Liver (tissue), 9 donors: ENCODE data around the gene GADD45GIP1. TPM values are rescaled to one million over a fixed set of nuclear protein-coding genes. Genes with fewer than 3 reads are reported as not detected.
A peak's percentile ranks its signal among the peaks of the same experiment; 100 is the strongest.

Experiments used
- DNase-seq: peaks from one replicate; pipeline ENCODE4 v3.0.0-alpha.2; 2017; ENCODE audit warnings: low spot score
- H3K27ac ChIP-seq, 2 donors: one replicate each; pipeline ENCODE4 v1.7.0; 2013; ENCODE audit warnings: inconsistent platforms in 2 of 2, low read length in 2 of 2, control low read depth in 1 of 2, low read depth in 1 of 2, mild to moderate bottlenecking in 1 of 2
- H3K27me3 ChIP-seq, 4 donors: one replicate each; pipeline versions ENCODE4 v1.6.1 to v1.7.0; 2013; ENCODE audit warnings: low read length in 3 of 4, inconsistent platforms in 1 of 4, mild to moderate bottlenecking in 1 of 4, moderate library complexity in 1 of 4; ENCODE audit not compliant: control insufficient read depth in 4 of 4, insufficient read depth in 4 of 4
- H3K36me3 ChIP-seq, 4 donors: one replicate each; pipeline versions ENCODE4 v1.6.1 to v1.7.0; 2013; ENCODE audit warnings: low read length in 3 of 4, mild to moderate bottlenecking in 3 of 4, low read depth in 1 of 4, moderate library complexity in 1 of 4; ENCODE audit not compliant: control insufficient read depth in 4 of 4, insufficient read depth in 3 of 4
- H3K4me1 ChIP-seq, 4 donors: one replicate each; pipeline versions ENCODE4 v1.6.1 to v1.7.0; 2013; ENCODE audit warnings: low read length in 3 of 4, mild to moderate bottlenecking in 3 of 4, moderate library complexity in 1 of 4; ENCODE audit not compliant: control insufficient read depth in 4 of 4, insufficient read depth in 4 of 4
- H3K4me3 ChIP-seq, 3 donors: one replicate each; pipeline versions ENCODE4 v1.6.1 to v1.7.0; 2013; ENCODE audit warnings: low read length in 3 of 3, control low read depth in 1 of 3, low read depth in 1 of 3, mild to moderate bottlenecking in 1 of 3
- H3K9ac ChIP-seq, 2 donors: one replicate each; pipeline ENCODE4 v1.7.0; 2013; ENCODE audit warnings: low read length in 2 of 2, mild to moderate bottlenecking in 2 of 2, moderate library complexity in 2 of 2, control low read depth in 1 of 2, low read depth in 1 of 2
- H3K9me3 ChIP-seq, 4 donors: one replicate each; pipeline versions ENCODE4 v1.6.1 to v1.7.0; 2013; ENCODE audit warnings: low read length in 3 of 4; ENCODE audit not compliant: control insufficient read depth in 4 of 4
- EGR1 ChIP-seq, 2 donors: IDR thresholded peaks; 2 replicates each; pipeline ENCODE4 v1.6.1; 2016 to 2018; ENCODE audit warnings: antibody characterized with exemption in 2 of 2, low read depth in 2 of 2
- FOXA1 ChIP-seq: IDR thresholded peaks from 2 replicates; pipeline ENCODE4 v1.6.1; 2016; ENCODE audit warnings: antibody characterized with exemption
- FOXA2 ChIP-seq: IDR thresholded peaks from 2 replicates; pipeline ENCODE4 v1.6.1; 2016; ENCODE audit warnings: antibody characterized with exemption
- GABPA ChIP-seq, 2 donors: IDR thresholded peaks in 1 of 2; conservative IDR thresholded peaks in 1 of 2; 2 replicates each; pipeline ENCODE4 v1.6.1; 2016; ENCODE audit warnings: antibody characterized with exemption in 2 of 2, mild to moderate bottlenecking in 1 of 2, moderate library complexity in 1 of 2
- HNF4A ChIP-seq, 2 donors: conservative IDR thresholded peaks; 2 replicates each; pipeline ENCODE4 v1.6.1; 2016; ENCODE audit warnings: antibody characterized with exemption in 2 of 2, mild to moderate bottlenecking in 2 of 2
- HNF4G ChIP-seq: IDR thresholded peaks from 2 replicates; pipeline ENCODE4 v1.6.1; 2016; ENCODE audit warnings: antibody characterized with exemption
- JUND ChIP-seq, 2 donors: IDR thresholded peaks; 2 replicates each; pipeline ENCODE4 v1.6.1; 2016; ENCODE audit warnings: antibody characterized with exemption in 2 of 2
- NR2F2 ChIP-seq: IDR thresholded peaks from 2 replicates; pipeline ENCODE4 v1.6.1; 2016; ENCODE audit warnings: antibody characterized with exemption
- RAD21 ChIP-seq, 2 donors: IDR thresholded peaks; 2 replicates each; pipeline ENCODE4 v1.6.1; 2016; ENCODE audit warnings: antibody characterized with exemption in 2 of 2, mild to moderate bottlenecking in 2 of 2
- RXRA ChIP-seq, 2 donors: IDR thresholded peaks; 2 replicates each; pipeline ENCODE4 v1.6.1; 2017 to 2018; ENCODE audit warnings: antibody characterized with exemption in 2 of 2, mild to moderate bottlenecking in 1 of 2
- SP1 ChIP-seq: IDR thresholded peaks from 2 replicates; pipeline ENCODE4 v1.6.1; 2018; ENCODE audit warnings: antibody characterized with exemption, mild to moderate bottlenecking
- TAF1 ChIP-seq: conservative IDR thresholded peaks from 2 replicates; pipeline ENCODE4 v1.6.1; 2016; ENCODE audit warnings: antibody characterized with exemption, mild to moderate bottlenecking
- YY1 ChIP-seq: IDR thresholded peaks from 2 replicates; pipeline ENCODE4 v1.6.1; 2016; ENCODE audit warnings: antibody characterized with exemption, mild to moderate bottlenecking
- WGBS: extraction: QIAGEN DNeasy Blood & Tissue Kit; methylation state at CpG from one replicate; pipeline ENCODE4 v1.1.7; 2013; 5-methylcytosine and 5-hydroxymethylcytosine counted together
- polyA plus RNA-seq, 2 donors: library from polyadenylated mRNA; stranded (reverse) in 1 of 2; unstranded in 1 of 2; fragments of 200-250 nt in 1 of 2; fragments of >200 nt in 1 of 2; fragmentation: Nextera tagmentation in 1 of 2; extraction: Ambion mirVana in 1 of 2; gene quantifications; one replicate each; pipeline versions ENCODE4 v1.2.1 to v1.2.3, GENCODE V29; 2013 to 2015
- total RNA-seq, 2 donors: library from RNA; depleted of rRNA; stranded (reverse); fragments of >200 nt; gene quantifications; one replicate each; pipeline ENCODE4 v1.2.3, GENCODE V29; 2014
- TF ChIP-seq, protein P1 (sequence below): IDR thresholded peaks from 2 replicates; pipeline ENCODE4 v1.6.1; 2016; ENCODE audit warnings: antibody characterized with exemption, mild to moderate bottlenecking
- TF ChIP-seq, protein P2 (sequence below): IDR thresholded peaks from 2 replicates; pipeline ENCODE4 v1.6.1; 2016; ENCODE audit warnings: antibody characterized with exemption
- TF ChIP-seq, protein P3 (sequence below): fragments of 150-350 bp; IDR thresholded peaks from 2 replicates; pipeline ENCODE4 v1.5.1; 2017; ENCODE audit warnings: improper control_type of control experiment, low read depth, low read length; ENCODE audit not compliant: missing input control
- TF ChIP-seq, protein P4 (sequence below): IDR thresholded peaks from 2 replicates; pipeline ENCODE4 v1.6.1; 2016; ENCODE audit warnings: antibody characterized with exemption
- TF ChIP-seq, protein P5 (sequence below): IDR thresholded peaks from 2 replicates; pipeline ENCODE4 v1.6.1; 2016; ENCODE audit warnings: antibody characterized with exemption
- donor health status: healthy.
- donor health status: healthy.
- donor health status: healthy.
- donor health status: healthy.
- donor health status: healthy.

GADD45GIP1 gene
- total and polyA plus RNA-seq, 4 donors: 8.4 to 54.2 (median 22.9) TPM

DNA sequence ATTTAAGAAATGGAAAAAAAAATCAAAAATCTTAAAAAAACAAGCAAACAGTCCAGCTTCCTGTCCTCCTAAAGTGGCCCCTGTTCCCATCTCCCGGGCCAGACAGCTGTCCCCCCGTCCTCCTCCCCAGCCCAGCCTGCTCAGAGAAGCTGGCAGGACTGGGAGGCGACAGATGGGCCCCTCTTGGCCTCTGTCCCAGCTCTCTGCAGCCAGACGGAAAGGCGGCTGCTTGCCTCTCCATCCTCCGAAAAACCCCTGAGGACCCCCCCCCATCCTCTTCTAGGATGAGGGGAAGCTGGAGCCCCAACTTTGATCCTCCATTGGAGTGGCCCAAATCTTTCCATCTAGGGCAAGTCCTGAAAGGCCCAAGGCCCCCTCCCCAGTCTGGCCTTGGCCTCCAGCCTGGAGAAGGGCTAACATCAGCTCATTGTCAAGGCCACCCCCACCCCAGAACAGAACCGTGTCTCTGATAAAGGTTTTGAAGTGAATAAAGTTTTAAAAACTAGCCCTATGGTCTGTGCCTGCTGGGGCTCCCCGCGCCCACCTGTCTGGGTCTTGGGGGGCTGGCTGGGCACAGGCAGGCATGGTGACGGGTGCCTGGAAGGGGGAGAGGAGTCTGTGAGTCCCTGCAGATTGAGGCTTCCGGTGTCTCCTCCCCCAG, 3.8 kb downstream of the GADD45GIP1 start:
- TF ChIP-seq RAD21 (IDR thresholded peaks at IDR 0.05) (no peak), EGR1 (IDR thresholded peaks at IDR 0.05; ENCODE audit: low read depth in 2 of 2) (no peak), RXRA (IDR thresholded peaks at IDR 0.05) (no peak), JUND (IDR thresholded peaks at IDR 0.05) (no peak), HNF4A (conservative IDR thresholded peaks at IDR 0.05) (no peak)
- TF ChIP-seq, protein P1, sequence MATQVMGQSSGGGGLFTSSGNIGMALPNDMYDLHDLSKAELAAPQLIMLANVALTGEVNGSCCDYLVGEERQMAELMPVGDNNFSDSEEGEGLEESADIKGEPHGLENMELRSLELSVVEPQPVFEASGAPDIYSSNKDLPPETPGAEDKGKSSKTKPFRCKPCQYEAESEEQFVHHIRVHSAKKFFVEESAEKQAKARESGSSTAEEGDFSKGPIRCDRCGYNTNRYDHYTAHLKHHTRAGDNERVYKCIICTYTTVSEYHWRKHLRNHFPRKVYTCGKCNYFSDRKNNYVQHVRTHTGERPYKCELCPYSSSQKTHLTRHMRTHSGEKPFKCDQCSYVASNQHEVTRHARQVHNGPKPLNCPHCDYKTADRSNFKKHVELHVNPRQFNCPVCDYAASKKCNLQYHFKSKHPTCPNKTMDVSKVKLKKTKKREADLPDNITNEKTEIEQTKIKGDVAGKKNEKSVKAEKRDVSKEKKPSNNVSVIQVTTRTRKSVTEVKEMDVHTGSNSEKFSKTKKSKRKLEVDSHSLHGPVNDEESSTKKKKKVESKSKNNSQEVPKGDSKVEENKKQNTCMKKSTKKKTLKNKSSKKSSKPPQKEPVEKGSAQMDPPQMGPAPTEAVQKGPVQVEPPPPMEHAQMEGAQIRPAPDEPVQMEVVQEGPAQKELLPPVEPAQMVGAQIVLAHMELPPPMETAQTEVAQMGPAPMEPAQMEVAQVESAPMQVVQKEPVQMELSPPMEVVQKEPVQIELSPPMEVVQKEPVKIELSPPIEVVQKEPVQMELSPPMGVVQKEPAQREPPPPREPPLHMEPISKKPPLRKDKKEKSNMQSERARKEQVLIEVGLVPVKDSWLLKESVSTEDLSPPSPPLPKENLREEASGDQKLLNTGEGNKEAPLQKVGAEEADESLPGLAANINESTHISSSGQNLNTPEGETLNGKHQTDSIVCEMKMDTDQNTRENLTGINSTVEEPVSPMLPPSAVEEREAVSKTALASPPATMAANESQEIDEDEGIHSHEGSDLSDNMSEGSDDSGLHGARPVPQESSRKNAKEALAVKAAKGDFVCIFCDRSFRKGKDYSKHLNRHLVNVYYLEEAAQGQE: no peak
- no peak for DNase-seq
- H3K27me3 ChIP-seq: no peaks in the 10 kb centered on the region
- H3K4me3 ChIP-seq: no peak overlapping the region
- peak overlapping the region; percentile 20 to 43 for H3K27ac ChIP-seq
- WGBS: 73% methylated on average over 11 of the region's 11 CpGs
- no peaks in the 10 kb centered on the region for H3K9me3 ChIP-seq
- no peak overlapping the region for H3K9ac ChIP-seq
- peaks cover 18 to 41% (median 23%) of the 10 kb centered on the region in 4 donors for H3K36me3 ChIP-seq
- peaks cover 5 to 18% (median 14%) of the 10 kb centered on the region in 4 donors for H3K4me1 ChIP-seq

DNA sequence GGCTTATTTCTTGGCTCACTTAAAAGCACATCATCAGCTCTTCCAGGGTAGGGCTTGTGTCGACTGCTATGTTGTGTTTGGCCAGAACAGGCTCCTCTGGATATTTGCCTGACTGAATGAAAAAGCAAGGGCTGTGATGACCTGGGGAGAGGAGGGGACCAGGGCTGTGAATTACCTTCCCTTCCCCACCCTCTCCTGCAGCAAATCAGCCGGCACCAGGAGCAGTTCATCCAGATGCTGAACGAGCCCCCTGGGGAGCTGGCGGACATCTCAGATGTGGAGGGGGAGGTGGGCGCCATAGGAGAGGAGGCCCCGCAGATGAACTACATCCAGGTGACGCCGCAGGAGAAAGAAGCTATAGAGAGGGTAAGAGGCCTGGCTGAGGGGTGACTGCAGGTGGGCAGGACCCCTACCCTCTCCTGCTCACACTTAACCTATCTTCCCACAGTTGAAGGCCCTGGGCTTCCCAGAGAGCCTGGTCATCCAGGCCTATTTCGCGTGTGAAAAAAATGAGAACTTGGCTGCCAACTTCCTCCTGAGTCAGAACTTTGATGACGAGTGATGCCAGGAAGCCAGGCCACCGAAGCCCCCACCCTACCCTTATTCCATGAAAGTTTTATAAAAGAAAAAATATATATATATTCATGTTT, 4.4 kb downstream of the GADD45GIP1 start:
- Histone ChIP-seq H3K27ac (peak overlapping the region; percentile 28 to 56), H3K4me1 (peaks cover 5 to 19% (median 14%) of the 10 kb centered on the region in 4 donors), H3K4me3 (no peak overlapping the region), H3K9ac (no peak overlapping the region), H3K9me3 (no peaks in the 10 kb centered on the region), H3K36me3 (peaks cover 18 to 47% (median 26%) of the 10 kb centered on the region in 4 donors), H3K27me3 (no peaks in the 10 kb centered on the region)
- TF ChIP-seq, protein P2, sequence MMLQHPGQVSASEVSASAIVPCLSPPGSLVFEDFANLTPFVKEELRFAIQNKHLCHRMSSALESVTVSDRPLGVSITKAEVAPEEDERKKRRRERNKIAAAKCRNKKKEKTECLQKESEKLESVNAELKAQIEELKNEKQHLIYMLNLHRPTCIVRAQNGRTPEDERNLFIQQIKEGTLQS: no peak
- TF ChIP-seq HNF4A (conservative IDR thresholded peaks at IDR 0.05): no peak
- no peak for TF ChIP-seq YY1
- TF ChIP-seq FOXA1: no peak
- no peak for TF ChIP-seq GABPA (IDR thresholded peaks at IDR 0.05 in 1 of 2, conservative IDR thresholded peaks at IDR 0.05 in 1 of 2)
- no peak for TF ChIP-seq RXRA (IDR thresholded peaks at IDR 0.05)
- no peak for TF ChIP-seq TAF1
- TF ChIP-seq, protein P3, sequence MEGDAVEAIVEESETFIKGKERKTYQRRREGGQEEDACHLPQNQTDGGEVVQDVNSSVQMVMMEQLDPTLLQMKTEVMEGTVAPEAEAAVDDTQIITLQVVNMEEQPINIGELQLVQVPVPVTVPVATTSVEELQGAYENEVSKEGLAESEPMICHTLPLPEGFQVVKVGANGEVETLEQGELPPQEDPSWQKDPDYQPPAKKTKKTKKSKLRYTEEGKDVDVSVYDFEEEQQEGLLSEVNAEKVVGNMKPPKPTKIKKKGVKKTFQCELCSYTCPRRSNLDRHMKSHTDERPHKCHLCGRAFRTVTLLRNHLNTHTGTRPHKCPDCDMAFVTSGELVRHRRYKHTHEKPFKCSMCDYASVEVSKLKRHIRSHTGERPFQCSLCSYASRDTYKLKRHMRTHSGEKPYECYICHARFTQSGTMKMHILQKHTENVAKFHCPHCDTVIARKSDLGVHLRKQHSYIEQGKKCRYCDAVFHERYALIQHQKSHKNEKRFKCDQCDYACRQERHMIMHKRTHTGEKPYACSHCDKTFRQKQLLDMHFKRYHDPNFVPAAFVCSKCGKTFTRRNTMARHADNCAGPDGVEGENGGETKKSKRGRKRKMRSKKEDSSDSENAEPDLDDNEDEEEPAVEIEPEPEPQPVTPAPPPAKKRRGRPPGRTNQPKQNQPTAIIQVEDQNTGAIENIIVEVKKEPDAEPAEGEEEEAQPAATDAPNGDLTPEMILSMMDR: no peak
- no peak for TF ChIP-seq HNF4G
- TF ChIP-seq EGR1 (IDR thresholded peaks at IDR 0.05; ENCODE audit: low read depth in 2 of 2): no peak
- no peak for TF ChIP-seq RAD21 (IDR thresholded peaks at IDR 0.05)
- TF ChIP-seq, protein P1: no peak
- no peak for TF ChIP-seq SP1
- TF ChIP-seq, protein P4, sequence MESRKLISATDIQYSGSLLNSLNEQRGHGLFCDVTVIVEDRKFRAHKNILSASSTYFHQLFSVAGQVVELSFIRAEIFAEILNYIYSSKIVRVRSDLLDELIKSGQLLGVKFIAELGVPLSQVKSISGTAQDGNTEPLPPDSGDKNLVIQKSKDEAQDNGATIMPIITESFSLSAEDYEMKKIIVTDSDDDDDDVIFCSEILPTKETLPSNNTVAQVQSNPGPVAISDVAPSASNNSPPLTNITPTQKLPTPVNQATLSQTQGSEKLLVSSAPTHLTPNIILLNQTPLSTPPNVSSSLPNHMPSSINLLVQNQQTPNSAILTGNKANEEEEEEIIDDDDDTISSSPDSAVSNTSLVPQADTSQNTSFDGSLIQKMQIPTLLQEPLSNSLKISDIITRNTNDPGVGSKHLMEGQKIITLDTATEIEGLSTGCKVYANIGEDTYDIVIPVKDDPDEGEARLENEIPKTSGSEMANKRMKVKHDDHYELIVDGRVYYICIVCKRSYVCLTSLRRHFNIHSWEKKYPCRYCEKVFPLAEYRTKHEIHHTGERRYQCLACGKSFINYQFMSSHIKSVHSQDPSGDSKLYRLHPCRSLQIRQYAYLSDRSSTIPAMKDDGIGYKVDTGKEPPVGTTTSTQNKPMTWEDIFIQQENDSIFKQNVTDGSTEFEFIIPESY: no peak
- no peak for TF ChIP-seq JUND (IDR thresholded peaks at IDR 0.05)
- no peak for TF ChIP-seq NR2F2
- TF ChIP-seq FOXA2: no peak
- TF ChIP-seq, protein P5, sequence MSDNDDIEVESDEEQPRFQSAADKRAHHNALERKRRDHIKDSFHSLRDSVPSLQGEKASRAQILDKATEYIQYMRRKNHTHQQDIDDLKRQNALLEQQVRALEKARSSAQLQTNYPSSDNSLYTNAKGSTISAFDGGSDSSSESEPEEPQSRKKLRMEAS: no peak
- 80% methylated on average over 12 of the region's 12 CpGs for WGBS
- no peak for DNase-seq
